HL-60 (cell line): ENCODE measurements around the gene TBC1D22A.

Experiments used
- CTCF ChIP-seq: IDR thresholded peaks from one replicate; pipeline ENCODE4 v1.5.1; 2011; ENCODE audit warnings: low read length, control low read depth, inconsistent platforms; ENCODE audit not compliant: insufficient read depth
- GABPA ChIP-seq: IDR thresholded peaks from 2 replicates; pipeline ENCODE4 v1.6.1; 2012; ENCODE audit warnings: low read depth
- POLR2AphosphoS5 ChIP-seq: IDR thresholded peaks from 2 replicates; pipeline ENCODE4 v1.6.1; 2012; ENCODE audit warnings: low read depth
- REST ChIP-seq: IDR thresholded peaks from 2 replicates; pipeline ENCODE4 v1.6.1; 2012; ENCODE audit warnings: low read depth; ENCODE audit not compliant: insufficient replicate concordance
- SPI1 ChIP-seq: IDR thresholded peaks from 2 replicates; pipeline ENCODE4 v1.6.1; 2012; ENCODE audit warnings: low read depth, mild to moderate bottlenecking, borderline replicate concordance

- TF ChIP-seq CTCF (no peak), POLR2AphosphoS5 (no peak), REST (no peak), GABPA (no peak), SPI1 (no peak)
Measured at GRCh38 chr22:46892866-46893265, 130.4 kb downstream of the TBC1D22A start.
